ENCODE measurements around the gene PCNT. TPM values are rescaled to one million over a fixed set of nuclear protein-coding genes. Genes with fewer than 3 reads are reported as not detected.
A peak's percentile ranks its signal among the peaks of the same experiment; 100 is the strongest.

The PCNT gene
- total RNA-seq, 1 experiment from 2014 or later, result 39.6 TPM

DNA sequence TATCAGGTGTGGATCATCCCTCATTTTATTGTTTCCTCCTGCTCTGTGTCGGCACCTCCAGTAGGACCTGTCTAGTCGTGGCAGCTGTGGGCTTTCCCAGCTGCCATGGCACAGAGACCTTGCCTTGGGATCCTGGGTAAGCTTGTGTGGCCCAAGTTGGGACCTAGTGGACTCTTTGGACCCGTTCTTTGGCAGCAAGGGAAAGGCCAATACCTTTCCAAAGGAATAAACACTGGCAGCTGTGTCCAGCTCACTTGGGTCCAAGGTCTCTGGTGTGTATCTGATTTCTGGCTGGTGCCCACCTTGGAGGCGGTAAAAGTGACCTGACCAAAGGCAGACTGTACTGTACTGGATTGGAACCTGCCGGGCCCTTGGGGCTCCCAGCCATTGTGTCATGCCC, 156.5 kb downstream of the PCNT start:
- Histone ChIP-seq H2AK5ac (ENCODE audit: insufficient read length, low read length) (no peak overlapping the region), H3K23ac (ENCODE audit: insufficient read length, low read depth, low read length) (no peak overlapping the region), H2BK120ac (ENCODE audit: low read depth, low read length, poor library complexity, severe bottlenecking) (no peak overlapping the region), H2BK5ac (ENCODE audit: insufficient read length, low read length) (no peak overlapping the region), H3K56ac (ENCODE audit: insufficient read length, low read depth, low read length) (no peak overlapping the region), H3K79me1 (ENCODE audit: insufficient read depth, low read depth, low read length, poor library complexity, severe bottlenecking) (no peaks in the 10 kb centered on the region), H3K79me2 (ENCODE audit: insufficient read depth, low read length) (no peaks in the 10 kb centered on the region), H4K20me1 (ENCODE audit: control insufficient read depth, insufficient read depth, insufficient read length) (no peaks in the 10 kb centered on the region), H2BK15ac (ENCODE audit: low read depth, low read length) (no peak overlapping the region), H4K5ac (ENCODE audit: insufficient read length, low read depth, low read length) (no peak overlapping the region), H3K4me2 (ENCODE audit: insufficient read depth, insufficient read length, low read length) (no peak overlapping the region), H4K91ac (ENCODE audit: insufficient read length, low read depth, low read length) (no peak overlapping the region), H3T11ph (ENCODE audit: low read length) (no peak overlapping the region), H3K9ac (ENCODE audit: extremely low read depth, insufficient read length, low read length) (no peak overlapping the region), H3K27ac (ENCODE audit: insufficient read length, low read depth, low read length) (no peak overlapping the region), H3K23me2 (ENCODE audit: insufficient read length, low read depth, low read length, poor library complexity, severe bottlenecking) (no peaks in the 10 kb centered on the region), H3K14ac (ENCODE audit: insufficient read depth, low read length) (no peak overlapping the region), H2AFZ (ENCODE audit: low read length) (no peak overlapping the region), H3K9me3 (ENCODE audit: control insufficient read depth, low read depth, low read length) (no peaks in the 10 kb centered on the region), H3K18ac (ENCODE audit: insufficient read length, low read depth, low read length) (no peak overlapping the region), H2BK12ac (ENCODE audit: insufficient read length, low read depth, low read length) (no peak overlapping the region), H3K4me1 (ENCODE audit: insufficient read depth, low read length) (no peaks in the 10 kb centered on the region), H4K8ac (replicated peaks; ENCODE audit: insufficient read length, low read depth, low read length) (no peak overlapping the region), H2BK20ac (ENCODE audit: low read depth, low read length, poor library complexity, severe bottlenecking) (no peak overlapping the region), H3K27me3 (ENCODE audit: insufficient read depth, low read length) (no peaks in the 10 kb centered on the region), H3K4ac (ENCODE audit: low read depth, low read length) (no peak overlapping the region)
- TF ChIP-seq, protein P1, sequence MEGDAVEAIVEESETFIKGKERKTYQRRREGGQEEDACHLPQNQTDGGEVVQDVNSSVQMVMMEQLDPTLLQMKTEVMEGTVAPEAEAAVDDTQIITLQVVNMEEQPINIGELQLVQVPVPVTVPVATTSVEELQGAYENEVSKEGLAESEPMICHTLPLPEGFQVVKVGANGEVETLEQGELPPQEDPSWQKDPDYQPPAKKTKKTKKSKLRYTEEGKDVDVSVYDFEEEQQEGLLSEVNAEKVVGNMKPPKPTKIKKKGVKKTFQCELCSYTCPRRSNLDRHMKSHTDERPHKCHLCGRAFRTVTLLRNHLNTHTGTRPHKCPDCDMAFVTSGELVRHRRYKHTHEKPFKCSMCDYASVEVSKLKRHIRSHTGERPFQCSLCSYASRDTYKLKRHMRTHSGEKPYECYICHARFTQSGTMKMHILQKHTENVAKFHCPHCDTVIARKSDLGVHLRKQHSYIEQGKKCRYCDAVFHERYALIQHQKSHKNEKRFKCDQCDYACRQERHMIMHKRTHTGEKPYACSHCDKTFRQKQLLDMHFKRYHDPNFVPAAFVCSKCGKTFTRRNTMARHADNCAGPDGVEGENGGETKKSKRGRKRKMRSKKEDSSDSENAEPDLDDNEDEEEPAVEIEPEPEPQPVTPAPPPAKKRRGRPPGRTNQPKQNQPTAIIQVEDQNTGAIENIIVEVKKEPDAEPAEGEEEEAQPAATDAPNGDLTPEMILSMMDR (conservative IDR thresholded peaks at IDR 0.05), result no peak
- Mint-ChIP-seq H3K4me1 (no peaks in the 10 kb centered on the region), H3K27me3 (ENCODE audit: low read depth) (no peaks in the 10 kb centered on the region), H3K27ac (peak overlapping the region in 1 of 3 experiments; percentile 33; a peak in 1 of 7 replicates), H3K36me3 (ENCODE audit: insufficient read depth in 1 of 3, low read depth in 3 of 3) (peaks cover 4 to 16% (median 15%) of the 10 kb centered on the region in 3 experiments; a peak in 5 of 7 replicates), H3K4me3 (no peak overlapping the region), H3K9me3 (no peaks in the 10 kb centered on the region)
- DNase-seq, result no peak
- WGBS (ENCODE audit: extremely low coverage, insufficient read length, low lambda C conversion rate), result no CpG with 5 or more reads among the region's 5 CpGs

Data from H9 (cell line).